Measurements from ENCODE around the gene DNAJB6.

DNA sequence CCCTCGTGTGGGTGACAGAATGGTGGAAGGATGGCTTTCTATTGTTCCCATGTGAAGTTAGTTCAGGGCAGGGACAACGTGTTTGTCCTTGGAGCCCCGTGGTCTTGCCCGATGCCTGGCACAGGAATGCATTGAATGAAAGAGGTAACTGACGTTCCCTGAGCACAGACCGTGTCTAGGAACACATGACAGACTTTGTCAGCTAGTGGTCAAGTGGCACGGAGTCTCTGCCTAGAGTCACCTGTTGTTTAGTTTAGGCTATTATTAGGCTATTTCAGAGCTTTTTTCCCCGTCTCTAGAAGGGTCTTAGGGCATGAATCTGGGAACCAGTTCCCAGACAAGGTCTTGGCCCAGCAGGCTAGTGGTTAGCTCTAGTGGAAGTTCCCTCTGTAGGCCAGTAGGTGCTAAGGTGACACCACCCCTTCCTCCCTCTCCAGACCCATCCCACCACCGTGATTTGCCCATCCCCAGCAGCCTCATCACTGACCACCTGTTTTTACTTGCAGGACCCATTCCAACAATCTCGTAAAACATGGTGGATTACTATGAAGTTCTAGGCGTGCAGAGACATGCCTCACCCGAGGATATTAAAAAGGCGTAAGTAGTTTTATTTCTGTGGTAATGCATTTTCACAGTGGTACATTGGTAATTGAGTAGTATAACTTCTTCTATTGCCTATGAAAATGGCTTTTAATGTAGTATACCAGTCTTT, 21.4 kb downstream of the DNAJB6 start:
- TF ChIP-seq, protein P1, sequence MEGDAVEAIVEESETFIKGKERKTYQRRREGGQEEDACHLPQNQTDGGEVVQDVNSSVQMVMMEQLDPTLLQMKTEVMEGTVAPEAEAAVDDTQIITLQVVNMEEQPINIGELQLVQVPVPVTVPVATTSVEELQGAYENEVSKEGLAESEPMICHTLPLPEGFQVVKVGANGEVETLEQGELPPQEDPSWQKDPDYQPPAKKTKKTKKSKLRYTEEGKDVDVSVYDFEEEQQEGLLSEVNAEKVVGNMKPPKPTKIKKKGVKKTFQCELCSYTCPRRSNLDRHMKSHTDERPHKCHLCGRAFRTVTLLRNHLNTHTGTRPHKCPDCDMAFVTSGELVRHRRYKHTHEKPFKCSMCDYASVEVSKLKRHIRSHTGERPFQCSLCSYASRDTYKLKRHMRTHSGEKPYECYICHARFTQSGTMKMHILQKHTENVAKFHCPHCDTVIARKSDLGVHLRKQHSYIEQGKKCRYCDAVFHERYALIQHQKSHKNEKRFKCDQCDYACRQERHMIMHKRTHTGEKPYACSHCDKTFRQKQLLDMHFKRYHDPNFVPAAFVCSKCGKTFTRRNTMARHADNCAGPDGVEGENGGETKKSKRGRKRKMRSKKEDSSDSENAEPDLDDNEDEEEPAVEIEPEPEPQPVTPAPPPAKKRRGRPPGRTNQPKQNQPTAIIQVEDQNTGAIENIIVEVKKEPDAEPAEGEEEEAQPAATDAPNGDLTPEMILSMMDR (IDR thresholded peaks at IDR 0.05), result no peak
- TF ChIP-seq ZFX (IDR thresholded peaks at IDR 0.05; ENCODE audit: borderline replicate concordance), result no peak

Data from 22Rv1 (cell line).